ENCODE data around the gene RTRAF.
A peak's percentile ranks its signal among the peaks of the same experiment; 100 is the strongest.

Gene RTRAF

DNA sequence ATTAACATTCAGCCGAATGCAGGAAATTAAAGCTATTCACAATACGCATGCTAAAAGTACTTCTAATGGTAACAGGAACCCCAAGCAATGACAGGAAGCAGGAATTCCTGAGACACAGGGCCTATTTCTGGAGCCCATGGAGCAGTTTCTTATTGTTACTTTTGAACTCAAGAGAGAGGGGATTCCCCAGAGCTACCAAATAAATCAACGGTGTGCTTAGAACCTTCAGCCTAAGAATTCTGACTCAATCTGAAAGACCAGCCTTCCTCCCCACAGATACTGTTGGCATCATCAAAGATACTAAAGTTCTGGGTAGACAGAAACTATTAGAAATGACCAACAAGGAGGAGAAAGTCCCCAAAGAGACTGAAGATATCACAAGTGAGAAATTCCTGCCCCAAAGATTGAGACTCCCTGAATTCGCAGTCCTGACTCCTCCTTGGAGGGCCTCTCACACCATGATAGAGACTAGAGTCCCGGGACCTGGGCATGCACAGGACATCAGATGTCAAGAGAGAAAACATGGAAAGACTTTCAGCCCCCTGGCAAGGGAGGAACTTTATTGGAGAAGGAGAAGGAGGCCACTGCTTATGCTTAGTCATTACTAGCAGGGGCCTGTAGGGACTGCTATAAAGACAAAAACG lies 32.7 kb downstream of the RTRAF start:
- peak in 1 of 5 experiments; percentile 82 for DNase-seq

DNA sequence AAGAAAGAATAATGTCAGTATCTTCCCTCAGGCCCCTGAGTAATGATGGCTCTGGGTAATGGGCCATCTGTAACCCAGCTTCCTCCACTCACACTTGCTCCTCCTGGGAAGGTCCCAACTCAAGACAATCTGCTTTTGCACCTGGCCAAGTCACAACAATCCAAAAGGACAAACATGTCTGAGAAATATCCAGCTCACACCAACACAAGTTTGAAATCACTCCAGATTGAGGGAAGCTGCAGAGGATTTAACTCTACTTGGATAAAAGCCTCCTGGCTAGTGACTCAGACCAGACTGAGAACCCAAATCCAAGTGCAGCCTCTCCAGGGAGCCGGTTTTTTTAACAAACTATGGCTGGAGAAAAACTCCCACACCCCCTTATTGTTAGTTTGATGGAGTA lies 34.2 kb downstream of the RTRAF start:
- DNase-seq, result no peak

DNA sequence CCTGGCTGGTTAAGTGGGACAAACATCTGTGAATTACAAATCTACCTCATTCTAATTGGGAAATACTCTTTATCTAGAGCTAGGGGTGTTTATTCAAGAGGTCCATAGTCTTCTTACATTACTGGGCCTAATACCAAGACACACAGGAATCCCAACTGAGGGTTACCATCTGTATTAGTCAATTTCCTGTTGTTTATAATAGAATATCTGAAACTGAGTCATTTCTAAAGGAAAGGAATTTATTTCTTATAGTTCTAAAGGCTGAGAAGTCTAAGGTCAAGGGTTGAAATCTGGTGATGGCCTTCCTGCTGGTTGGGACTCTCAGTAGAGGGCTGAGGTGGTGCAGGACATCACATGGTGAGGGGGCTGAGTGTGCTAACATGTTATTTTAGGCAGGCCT lies 36.0 kb downstream of the RTRAF start:
- no peak for DNase-seq

DNA sequence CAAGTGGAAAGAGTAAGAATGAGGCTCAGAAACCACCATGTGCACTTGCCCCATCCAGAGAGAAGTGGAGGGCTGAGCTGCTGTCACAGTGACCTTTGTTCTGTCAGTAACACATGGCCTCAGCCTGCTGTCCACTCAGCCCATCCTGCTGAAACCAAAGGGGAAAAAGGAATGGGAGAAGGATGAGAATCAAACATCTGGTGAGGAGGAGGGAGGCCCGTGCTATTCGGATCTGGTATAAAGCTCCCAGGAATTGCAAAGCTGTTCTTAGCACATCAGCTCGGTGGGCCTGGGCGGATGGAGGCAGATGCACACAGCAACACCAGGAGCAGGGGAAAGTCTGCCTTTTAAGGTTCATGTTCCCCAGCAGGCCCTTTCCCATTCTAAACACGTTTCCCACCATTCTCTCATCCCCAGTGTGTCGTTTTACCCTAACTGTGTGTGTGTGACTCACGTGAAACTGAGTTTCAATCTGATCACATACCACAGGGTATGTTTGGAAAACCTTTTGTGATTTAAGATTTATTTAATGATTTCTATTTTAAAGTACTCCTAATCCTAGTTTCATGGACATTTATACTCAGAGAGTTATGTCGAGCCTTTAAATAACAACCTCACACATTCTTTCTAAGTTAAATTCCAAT lies 36.8 kb downstream of the RTRAF start:
- DNase-seq, result no peak

DNA sequence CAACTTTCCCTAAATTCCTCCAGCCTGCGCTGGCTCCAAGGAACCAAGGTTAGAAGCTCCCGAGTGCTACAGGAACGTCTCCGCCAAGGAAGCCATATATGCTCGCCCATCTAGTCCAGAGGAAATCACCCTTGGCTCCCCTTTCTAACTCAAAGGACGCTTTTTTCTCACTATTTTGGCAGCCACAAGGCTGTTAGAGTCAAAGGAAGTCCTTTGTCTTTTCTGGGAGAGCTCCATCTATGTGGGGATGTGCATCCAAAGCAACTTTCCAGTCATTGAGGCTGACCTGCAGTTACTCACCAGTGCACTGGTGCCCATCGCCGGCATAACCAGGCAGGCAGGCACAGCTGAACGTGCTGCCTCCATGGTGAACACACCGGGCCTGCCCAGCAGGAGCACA lies 37.6 kb downstream of the RTRAF start:
- no peak for DNase-seq

DNA sequence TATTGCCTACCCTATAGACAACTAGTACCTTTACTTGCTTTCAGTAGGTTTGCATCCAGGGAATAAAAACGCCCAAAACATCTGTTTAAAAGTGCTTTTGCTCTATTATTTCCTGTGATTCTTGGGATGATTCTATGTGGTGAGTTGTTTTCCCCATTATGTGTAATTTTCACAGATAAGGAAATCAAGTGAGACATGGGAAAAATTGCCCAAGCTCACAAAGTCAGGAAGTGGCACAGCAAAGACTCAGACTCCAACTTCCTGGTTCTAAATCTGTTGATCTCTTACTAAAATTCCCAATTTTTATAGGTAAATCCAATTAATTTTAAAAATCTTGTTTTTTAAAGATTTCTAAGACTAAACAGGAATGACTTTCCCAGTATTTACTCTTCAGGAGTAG lies 40.5 kb downstream of the RTRAF start:
- DNase-seq, result no peak

DNA sequence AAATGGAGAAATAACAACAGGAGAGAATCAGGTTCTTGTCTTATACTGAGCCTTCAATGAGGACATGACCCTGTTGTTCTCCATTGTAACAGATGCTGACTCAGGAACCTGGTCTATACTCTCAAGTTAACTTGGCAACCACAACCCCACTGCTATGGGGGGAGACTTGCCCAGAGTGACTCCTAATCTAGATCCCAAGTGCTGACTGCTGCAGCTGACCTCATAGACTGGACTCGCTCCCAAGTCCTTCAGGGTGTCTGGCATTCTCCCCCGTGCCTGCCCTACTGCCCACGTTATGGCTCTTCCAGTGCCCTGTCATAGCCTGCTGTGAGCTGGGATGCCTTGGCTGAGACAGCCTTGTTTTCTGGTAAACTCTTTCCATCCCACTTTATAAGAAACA lies 42.4 kb downstream of the RTRAF start:
- no peak for DNase-seq

DNA sequence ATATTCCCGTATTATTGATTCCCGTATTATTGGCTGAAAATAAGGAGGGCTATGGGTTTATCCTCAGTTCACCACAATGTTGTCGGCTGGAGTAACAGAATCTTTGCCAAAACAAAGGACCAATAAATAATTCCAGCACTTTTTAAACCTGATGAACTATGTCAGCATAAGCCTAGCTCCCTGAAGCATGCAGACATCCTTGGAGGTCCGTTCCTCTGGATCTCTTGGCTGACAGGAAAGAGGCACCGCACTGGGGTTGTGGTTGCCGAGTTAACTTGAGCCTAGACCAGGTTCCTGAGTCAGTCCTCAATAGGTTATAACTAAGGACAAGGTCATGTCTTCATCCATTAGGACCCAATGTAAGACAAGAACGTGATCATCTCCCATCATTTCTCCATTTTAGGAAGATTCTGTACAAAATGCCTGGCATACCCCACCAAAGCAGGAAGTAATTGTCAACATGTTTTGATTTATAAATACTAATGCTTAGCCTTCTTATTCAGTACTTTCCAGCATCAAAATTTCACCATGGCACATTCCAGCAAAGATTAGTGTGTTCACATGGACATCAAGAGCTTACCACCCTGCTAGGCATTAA lies 43.0 kb downstream of the RTRAF start:
- DNase-seq, result no peak

DNA sequence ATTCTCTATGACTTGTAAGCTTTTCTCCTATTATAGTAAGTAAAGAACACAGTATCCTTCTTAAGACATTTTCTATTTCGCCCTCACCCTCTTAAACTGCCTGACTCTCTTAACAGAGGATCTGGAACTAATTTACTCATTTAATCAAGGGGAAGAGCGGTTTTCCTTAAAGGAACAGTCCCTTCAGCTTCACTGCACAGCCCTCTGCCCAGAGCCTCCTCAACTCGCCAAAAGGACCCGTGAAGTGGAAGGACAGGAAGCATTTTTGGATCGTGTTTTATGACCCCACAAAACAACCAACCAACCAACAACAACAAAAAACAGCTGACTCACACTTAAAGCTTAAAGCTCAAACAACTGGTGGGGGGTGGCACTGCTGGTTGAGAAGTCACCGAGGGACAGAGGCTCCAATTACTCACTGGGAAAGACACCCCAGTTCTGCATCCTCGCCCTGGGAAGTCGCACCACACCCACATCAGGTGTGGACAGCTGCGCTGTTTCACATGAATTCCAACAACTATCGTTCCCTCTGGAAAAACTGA lies 43.8 kb downstream of the RTRAF start:
- no peak for DNase-seq

DNA sequence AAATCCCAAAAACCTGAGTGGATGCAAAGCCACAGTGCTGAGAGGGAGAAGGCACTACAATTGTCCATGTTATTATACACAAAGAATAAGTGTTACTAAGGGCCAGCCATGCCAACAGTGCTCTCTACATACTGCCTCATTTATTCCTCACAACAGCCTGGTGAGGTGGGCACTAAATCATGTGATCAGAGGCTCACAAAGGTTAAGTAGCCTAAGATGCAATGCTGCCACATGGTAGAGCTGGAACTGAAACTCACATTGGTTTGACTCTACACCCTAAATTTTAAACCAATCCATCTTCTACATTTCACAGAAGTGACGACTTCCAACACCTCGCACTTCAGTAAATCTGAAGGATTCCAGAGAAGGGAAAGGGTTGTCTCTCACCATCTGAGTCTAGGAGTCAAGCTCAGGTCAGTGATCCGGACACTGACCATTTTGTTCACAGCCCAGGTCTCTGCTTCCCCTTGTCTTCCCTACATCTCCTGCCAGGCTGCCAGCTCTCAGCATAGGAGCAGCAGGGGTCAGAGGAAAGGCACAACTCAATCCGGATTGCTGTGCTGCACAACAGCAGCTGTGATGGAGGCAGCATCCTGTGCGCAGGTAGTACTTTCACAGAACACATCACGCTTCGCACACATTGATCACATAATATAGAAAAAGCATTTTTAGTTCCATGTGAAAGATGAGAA lies 49.9 kb downstream of the RTRAF start:
- no peak for DNase-seq

DNA sequence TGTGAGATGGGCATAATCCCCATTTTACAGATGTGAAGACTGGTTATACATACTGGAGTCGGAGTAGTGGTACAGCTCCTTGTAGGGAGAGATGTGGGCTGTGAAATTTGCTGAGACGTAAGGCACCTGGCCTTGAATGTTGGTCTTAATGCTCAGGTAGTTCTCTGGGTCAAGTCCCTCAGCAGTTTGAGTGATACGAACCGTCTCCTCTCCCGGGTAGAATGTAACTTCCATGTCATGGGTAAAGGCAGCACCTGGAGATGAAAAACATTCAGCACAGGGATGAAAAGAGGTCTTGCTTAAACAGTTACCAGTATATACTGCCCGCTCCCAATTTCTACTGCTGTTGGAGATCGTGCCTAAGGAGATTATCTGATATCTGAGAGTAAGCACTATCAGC lies 51.3 kb downstream of the RTRAF start:
- DNase-seq, result no peak

DNA sequence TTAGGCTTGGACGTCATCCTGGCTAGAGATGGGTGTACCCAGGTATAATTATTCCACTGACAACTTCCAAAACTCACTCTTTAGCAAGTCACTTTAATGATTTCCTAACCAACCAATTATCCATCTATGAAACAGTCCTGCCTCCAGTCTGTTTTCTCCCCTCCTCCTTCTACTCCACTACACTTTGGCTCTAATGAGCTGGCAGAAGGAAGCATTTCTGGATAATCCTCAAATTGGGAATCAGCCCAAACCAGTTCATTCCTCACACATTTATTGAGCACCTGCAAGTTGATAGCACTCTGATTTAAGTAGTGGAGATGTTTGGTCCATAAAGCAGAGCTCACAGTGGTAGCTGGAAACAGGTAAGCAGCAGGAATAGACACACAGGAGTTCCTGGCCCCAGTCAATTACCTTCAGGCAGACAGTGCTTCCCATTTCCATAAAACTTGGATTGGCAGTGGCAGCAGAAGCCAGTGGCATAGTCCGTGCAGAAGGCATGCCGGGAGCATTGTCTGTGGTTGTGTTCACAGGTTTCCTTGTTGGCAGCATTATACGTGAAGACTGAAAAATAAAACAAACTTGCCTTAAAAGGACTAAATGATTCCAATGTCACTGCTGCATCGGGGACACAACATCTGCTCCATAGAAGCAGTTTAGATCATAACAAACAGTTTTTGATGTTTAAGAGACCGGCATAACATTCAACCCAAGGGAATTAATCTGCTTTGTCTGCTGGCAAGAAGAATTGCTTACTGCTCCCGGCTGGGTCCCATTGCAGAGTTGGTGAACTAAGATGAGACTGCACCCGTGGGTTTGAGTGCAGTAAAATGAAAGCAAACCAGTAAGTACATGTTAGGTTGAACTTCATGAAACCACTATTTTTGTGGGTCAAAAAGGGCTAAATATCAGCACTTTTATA lies 53.3 kb downstream of the RTRAF start:
- no peak for DNase-seq

DNA sequence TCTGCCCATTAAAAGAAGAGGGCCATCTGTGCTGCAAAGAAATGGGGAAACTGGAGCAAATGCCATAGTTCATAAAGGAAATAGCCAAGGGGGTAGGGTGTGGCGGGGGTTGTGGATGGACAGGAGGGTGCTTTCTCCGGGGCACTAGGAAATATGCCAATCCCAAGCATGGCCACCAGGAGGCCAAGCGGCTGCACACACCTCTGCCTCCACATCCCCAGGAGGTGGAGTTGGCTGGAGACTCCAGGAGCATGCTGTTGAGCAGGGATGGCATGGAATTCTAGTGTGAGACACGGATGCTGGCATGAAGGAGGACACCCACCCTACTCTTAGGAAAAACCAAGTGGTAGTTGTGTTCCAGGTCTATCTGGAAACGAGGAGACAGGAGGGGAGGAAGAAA lies 54.3 kb downstream of the RTRAF start:
- peak in 3 of 5 experiments; percentile 5 to 38 (median 10) for DNase-seq

DNA sequence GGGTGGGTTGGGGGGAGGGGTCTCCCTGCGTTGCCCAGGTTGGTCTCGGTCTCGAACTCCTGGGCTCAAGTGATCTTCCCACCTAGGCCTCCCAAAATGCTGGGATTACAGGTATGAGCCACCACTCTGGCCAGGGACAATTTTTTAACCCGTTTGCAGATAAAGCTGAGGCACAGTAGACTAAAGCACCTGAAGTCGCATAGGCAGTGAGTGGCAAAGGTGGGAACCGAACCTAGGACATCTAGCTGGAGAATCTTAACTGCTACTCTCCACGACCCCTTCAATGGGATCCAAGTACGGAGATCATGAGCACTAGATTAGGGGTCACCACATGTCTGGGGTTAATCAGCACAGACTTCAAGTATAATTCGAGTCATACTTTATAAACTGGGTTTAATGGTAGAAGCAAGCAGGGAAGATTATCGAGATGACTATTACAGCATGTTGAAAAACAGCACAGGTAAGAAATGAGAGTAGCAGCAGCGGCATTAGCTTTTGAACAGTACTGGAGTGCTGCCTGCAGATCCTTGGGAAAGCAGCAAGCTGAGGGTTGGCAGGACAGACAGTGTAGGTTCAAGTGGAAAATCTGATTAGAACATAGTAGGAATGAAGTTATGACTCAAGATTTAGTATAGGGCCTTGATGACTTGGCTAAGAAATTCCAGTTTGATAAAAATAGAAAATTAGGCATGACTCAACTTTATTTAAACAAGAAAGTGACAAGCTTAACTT lies 55.6 kb downstream of the RTRAF start:
- no peak for DNase-seq

DNA sequence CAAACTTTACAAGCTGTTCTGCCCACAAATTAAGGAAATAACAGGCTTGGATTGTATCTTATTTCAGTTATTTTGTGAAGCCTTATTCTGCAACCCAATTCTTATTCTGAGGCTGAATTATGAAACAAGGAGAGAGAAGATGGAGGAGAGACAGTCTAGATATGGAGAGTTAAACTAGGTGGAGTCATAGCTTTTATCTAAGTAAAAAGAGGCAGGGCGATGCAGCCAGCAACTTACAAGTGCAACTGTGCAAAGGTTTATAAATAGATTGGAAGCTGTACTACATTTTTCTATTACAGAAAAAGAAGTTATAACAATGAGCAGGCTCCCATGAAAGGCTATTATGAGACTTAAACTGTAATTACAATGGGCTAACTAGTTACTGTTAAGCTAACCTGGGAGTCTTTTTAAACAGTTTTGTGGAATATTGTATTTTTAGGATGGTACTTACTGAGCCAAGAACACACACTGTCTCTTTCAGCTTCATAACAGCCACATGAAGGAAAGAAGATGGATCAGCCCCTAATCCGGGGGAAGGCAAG lies 57.1 kb downstream of the RTRAF start:
- DNase-seq, result no peak

DNA sequence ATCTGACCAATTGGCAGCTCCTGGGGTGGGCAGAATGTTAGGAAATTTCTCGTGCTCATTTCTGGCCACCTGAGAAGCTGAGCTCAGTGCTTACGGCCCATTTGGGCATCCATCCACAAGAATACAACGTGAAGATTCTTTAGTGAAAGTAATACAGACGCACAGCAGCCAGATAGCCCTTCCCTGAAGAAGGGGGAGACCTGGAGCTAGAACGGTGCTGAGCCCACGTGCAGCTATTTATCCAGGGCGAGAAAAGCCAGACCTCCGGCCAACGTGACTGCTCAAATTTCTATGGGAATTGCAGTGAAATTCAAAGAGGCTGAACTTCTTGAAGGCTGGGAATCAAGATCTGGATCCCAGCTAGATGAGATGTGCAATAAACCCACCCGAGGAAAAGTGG lies 58.8 kb downstream of the RTRAF start:
- DNase-seq, result no peak

DNA sequence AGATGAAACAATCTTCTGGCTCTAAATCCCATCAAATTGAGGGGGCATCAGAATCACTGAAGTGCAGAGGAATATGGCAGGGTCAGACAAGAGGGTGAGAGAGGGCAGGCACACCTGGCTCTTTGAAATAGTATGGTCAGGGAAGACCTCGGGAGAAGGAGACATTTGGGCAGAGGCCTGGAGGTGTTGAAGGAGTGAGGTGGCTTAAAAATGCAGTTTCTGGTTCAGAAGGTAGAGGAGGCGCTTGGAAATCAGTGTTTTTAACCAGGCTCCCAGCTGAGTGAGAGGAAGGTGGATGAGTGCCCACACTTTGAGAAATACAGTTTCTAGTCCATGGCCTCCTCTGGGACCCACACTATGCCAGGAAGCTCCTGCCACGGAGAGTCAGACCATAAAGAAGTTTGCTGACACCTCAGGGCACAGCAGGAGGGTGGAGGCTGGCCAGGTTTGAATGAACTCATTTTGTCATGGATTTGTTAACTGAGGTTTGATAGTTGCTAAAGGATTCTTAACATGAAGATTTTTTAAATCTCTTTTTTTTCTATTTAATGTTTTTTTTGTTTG lies 59.4 kb downstream of the RTRAF start:
- no peak for DNase-seq

DNA sequence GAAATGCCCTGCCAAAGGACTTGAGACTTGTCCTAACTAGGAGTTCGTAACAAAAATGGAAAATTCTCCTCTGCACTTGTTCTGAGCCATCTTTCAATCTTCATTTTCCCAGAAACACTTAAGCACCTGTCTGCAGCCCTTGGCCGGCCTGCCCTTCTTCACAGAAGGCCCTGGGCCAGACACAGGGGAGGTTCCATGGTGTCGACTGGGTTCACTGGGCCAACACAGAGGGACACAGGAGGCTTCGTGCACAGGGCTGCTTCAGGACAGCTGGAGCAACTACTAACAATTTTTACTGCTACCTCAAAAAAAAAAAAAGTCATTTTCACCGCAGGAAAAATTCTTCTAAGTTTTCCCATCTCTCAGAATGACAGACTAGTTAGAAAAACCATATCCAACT lies 59.9 kb downstream of the RTRAF start:
- no peak for DNase-seq

DNA sequence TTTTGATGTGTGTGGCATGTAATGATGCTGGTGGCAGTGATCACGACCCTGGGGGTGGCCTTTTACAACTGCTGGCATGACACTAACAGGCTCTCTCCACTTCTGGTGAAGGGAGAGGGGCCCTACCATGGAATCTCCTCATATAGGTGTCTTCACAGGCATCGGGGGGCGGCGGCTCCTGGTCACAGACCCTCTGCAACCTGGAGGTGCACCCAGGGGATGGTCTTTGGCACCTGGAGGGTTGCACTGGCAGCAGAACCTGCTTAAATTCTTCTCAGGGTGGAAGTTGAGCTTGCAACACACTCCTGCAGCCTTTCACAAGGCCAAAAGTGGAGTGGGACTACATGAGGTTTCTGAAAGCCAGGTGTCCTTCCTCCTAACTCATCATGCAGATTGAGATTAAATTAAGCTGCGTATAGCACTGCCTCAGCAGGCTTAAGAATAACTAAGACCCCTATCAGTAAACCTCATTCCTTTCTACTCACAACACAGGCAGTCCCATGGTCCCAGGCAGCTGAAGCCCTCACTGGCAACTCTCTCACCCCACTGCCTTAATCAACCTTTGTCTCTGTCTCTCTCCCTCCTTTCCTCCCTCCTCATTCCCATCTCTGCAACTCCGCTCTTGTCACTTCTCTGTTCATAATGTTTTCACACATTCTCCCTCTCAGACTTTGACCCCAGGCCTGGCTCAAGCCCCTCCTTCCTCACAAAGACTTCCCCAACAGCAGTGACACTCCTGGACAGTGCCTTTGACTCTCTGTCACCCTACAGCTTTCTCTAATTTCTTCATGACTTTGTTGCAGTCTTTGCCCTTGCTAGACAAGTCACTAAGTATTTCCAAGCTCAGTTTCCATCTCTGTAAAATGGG lies 60.6 kb downstream of the RTRAF start:
- no peak for DNase-seq

DNA sequence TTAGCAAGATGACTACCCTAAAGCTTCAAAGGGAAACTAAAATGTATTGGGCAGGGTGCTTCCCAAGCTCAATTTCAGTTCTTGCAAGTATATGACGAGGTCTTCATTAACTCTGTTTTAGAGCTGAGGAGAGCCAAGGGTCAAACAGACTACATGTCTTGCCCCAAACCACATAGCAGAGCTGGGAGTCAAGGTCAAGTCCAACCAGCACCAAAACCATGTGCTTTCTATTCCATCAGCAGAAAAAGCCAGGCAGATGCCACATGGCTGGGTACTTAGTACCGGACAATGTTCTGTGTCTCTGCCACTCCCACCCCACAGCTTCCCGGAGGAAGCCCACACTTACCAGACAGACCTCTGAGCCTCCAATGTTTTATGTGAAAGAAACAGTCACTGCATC lies 61.9 kb downstream of the RTRAF start:
- DNase-seq, result no peak

Data from T-helper 2 cell (primary cell).